Measurements from ENCODE around the gene LMCD1. TPM values are rescaled to one million over a fixed set of nuclear protein-coding genes. Genes with fewer than 3 reads are reported as not detected.

The LMCD1 gene
- total and polyA plus RNA-seq, 2 experiments from 2014 or later: 21.8 to 35.3 TPM

DNA sequence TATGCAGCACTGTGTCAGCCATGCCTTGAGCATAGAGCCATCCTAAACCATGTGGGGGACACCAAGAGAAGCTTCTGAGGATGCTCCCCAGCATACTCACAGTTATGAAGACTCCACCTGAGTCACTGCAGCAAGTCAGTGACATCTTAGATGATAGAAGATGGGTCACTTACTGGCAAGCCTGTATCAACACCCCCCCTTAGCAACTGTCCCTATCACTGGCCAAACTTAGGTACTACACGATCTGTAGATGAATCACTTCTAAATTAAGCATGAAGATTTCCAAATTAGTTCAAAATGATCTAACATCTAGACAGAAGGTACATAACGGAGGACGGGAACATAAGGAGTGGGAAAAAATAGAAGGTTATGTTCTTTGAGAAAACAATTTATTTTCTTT is 13.2 kb upstream of the LMCD1 start (continued):
- TF ChIP-seq POLR2AphosphoS5 (IDR thresholded peaks at IDR 0.05; ENCODE audit: low read depth): no peak
- no peak for TF ChIP-seq NANOG (IDR thresholded peaks at IDR 0.05; ENCODE audit: borderline replicate concordance)
- TF ChIP-seq, protein P1, sequence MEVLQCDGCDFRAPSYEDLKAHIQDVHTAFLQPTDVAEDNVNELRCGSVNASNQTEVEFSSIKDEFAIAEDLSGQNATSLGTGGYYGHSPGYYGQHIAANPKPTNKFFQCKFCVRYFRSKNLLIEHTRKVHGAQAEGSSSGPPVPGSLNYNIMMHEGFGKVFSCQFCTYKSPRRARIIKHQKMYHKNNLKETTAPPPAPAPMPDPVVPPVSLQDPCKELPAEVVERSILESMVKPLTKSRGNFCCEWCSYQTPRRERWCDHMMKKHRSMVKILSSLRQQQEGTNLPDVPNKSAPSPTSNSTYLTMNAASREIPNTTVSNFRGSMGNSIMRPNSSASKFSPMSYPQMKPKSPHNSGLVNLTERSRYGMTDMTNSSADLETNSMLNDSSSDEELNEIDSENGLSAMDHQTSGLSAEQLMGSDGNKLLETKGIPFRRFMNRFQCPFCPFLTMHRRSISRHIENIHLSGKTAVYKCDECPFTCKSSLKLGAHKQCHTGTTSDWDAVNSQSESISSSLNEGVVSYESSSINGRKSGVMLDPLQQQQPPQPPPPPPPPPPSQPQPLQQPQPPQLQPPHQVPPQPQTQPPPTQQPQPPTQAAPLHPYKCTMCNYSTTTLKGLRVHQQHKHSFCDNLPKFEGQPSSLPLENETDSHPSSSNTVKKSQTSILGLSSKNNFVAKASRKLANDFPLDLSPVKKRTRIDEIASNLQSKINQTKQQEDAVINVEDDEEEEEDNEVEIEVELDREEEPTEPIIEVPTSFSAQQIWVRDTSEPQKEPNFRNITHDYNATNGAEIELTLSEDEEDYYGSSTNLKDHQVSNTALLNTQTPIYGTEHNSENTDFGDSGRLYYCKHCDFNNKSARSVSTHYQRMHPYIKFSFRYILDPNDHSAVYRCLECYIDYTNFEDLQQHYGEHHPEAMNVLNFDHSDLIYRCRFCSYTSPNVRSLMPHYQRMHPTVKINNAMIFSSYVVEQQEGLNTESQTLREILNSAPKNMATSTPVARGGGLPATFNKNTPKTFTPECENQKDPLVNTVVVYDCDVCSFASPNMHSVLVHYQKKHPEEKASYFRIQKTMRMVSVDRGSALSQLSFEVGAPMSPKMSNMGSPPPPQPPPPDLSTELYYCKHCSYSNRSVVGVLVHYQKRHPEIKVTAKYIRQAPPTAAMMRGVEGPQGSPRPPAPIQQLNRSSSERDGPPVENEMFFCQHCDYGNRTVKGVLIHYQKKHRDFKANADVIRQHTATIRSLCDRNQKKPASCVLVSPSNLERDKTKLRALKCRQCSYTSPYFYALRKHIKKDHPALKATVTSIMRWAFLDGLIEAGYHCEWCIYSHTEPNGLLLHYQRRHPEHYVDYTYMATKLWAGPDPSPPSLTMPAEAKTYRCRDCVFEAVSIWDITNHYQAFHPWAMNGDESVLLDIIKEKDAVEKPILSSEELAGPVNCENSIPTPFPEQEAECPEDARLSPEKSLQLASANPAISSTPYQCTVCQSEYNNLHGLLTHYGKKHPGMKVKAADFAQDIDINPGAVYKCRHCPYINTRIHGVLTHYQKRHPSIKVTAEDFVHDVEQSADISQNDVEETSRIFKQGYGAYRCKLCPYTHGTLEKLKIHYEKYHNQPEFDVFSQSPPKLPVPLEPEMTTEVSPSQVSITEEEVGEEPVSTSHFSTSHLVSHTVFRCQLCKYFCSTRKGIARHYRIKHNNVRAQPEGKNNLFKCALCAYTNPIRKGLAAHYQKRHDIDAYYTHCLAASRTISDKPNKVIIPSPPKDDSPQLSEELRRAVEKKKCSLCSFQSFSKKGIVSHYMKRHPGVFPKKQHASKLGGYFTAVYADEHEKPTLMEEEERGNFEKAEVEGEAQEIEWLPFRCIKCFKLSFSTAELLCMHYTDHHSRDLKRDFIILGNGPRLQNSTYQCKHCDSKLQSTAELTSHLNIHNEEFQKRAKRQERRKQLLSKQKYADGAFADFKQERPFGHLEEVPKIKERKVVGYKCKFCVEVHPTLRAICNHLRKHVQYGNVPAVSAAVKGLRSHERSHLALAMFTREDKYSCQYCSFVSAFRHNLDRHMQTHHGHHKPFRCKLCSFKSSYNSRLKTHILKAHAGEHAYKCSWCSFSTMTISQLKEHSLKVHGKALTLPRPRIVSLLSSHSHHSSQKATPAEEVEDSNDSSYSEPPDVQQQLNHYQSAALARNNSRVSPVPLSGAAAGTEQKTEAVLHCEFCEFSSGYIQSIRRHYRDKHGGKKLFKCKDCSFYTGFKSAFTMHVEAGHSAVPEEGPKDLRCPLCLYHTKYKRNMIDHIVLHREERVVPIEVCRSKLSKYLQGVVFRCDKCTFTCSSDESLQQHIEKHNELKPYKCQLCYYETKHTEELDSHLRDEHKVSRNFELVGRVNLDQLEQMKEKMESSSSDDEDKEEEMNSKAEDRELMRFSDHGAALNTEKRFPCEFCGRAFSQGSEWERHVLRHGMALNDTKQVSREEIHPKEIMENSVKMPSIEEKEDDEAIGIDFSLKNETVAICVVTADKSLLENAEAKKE (CRISPR knock-in tag; IDR thresholded peaks at IDR 0.05): no peak

- no peak overlapping the region for H3K27ac ChIP-seq (ENCODE audit: low read depth)
- Mint-ChIP-seq H3K9me3 (peaks cover 3% of the 10 kb centered on the region), H3K4me3 (no peak overlapping the region), H3K27ac (no peak overlapping the region), H3K36me3 (ENCODE audit: low read depth) (peaks cover 3% of the 10 kb centered on the region; the same call in 2 of the 3 replicates), H3K27me3 (ENCODE audit: insufficient read depth, low read depth, poor library complexity) (peaks cover 7% of the 10 kb centered on the region), H3K4me1 (peaks cover 12% of the 10 kb centered on the region)
- no peak overlapping the region for H3K4me2 ChIP-seq
- peaks cover 7% of the 10 kb centered on the region for H3K4me1 ChIP-seq (ENCODE audit: insufficient read depth)
- H3K4me3 ChIP-seq: no peak overlapping the region
- no peaks in the 10 kb centered on the region; the same call in 1 of the 2 replicates for H3K36me3 ChIP-seq (ENCODE audit: insufficient read depth)
- ATAC-seq: no peak
- H3K79me2 ChIP-seq (replicated peaks; ENCODE audit: insufficient read depth): no peaks in the 10 kb centered on the region
- no peaks in the 10 kb centered on the region for H3F3A ChIP-seq (replicated peaks; ENCODE audit: low read depth)
- DNase-seq (ENCODE audit: low spot score): no peak
- H3K27me3 ChIP-seq (ENCODE audit: insufficient read depth): no peaks in the 10 kb centered on the region
- no peaks in the 10 kb centered on the region for H4K20me1 ChIP-seq (replicated peaks; ENCODE audit: insufficient read depth)
- peaks cover 5% of the 10 kb centered on the region; the same call in 1 of the 2 replicates for H3K9me2 ChIP-seq (ENCODE audit: insufficient read depth)
- H2AFZ ChIP-seq: no peak overlapping the region
- TF ChIP-seq REST (IDR thresholded peaks at IDR 0.05; ENCODE audit: unreplicated experiment) (no peak), EZH2 (IDR thresholded peaks at IDR 0.05; ENCODE audit: low read depth, unreplicated experiment) (no peak), ZNF331 (CRISPR knock-in tag; IDR thresholded peaks at IDR 0.05; ENCODE audit: low read depth) (no peak)
- TF ChIP-seq, protein P1 (CRISPR knock-in tag; IDR thresholded peaks at IDR 0.05): no peak
Observed at GRCh38 chr3:8488877-8489276, 12.7 kb upstream of the LMCD1 start.

Data from GM23338 (cell line).